NCI-H1048 (cell line): ENCODE data around the gene PNLDC1.

Source experiments
- DNase-seq: peaks from one replicate; lab custom pipeline; 2025; lab: John Stamatoyannopoulos, UW

Gene PNLDC1

DNA sequence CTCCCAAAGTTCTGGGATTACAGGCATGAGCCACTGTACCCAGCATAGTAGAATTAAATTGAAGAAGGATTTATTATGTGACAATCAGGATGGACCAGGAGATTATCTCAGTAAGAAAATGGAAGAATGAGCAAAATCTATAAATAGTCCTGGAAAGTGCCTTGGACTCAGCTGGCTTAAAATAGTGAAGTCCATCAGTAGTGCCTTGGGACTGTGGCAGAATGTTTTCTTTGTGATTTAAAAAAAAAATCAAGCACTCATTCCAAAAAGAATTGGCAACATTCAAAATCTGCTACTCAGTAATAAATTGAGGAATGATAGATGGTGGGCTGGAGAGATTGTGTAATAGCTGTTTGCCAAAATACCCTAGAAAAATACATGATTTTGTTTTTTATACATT is 53.7 kb downstream of the PNLDC1 start:
- DNase-seq = no peak

DNA sequence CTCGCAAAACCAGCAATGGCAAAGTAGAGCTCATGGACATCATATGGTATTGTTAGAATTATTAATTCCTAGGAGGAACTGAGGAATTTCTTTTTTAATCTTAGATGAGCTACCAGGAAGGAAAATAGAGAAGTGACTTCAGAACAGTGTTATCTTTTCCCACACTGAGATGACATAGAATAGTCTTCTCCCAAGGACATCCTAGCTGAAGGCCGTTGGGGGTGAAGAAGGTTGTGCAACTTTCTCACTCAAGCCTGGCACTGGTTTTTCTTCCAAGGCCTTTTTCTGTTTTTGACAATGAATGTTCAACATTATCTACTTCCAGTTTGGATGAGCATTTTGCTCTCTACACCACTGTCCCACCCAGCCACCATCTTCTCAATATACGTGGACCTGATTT is 54.9 kb downstream of the PNLDC1 start:
- no peak for DNase-seq

DNA sequence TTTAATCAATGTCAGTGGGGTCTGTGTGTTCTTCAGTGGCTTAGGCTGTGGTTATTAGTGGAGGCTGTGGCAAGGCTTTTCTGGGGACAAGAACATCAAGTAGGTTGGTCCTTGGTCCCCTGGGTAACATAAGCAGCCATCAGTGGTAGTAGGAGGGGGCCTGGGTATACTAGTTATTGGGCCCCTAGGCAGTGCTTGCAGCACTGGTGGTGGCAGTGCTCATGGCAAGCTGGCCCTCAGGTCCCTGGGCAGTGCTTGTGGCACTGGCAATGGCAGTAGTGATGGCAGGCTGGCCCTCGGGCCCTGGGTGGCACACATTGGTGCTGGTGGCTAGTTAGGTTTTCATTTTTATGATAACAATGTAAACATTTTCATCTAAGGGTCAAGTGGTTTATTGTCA is 58.2 kb downstream of the PNLDC1 start:
- DNase-seq = no peak

DNA sequence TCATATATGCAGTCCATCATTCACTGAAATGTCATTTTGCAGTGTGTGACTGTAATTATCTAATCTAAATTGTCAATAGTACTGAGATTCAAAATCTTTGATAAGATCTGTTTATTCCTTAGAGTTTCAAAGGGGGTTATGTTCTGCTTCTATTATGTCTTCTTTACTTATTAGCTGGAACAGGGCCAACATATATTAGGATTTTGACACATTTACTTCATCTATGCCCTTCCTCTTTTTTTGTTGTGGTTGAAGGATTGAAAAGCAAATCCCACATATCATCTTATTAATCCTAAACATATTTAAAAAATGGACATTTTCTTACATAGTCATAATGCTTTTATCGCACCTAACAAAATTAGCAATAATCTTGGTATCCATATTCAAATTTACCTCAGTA is 60.4 kb downstream of the PNLDC1 start:
- no peak for DNase-seq

DNA sequence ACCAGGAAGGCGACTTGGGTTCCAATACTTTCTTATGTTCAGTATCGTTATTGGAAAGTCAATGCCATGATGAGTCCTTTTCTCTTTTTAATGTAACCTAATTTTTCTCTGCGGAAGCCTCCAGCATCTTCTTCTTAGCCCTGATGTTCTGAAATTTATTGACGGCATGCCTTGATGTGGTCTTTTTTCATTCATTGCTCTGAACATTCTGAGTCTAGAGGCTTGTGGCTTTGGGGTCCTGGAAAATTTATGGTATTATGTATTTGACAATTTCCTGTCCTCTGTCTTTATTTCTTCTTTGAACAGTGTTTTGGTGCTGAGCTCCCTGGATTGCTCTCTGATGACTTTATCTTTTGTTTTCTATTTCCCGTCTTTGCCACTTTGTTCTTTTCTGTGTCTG is 62.0 kb downstream of the PNLDC1 start:
- DNase-seq = no peak

DNA sequence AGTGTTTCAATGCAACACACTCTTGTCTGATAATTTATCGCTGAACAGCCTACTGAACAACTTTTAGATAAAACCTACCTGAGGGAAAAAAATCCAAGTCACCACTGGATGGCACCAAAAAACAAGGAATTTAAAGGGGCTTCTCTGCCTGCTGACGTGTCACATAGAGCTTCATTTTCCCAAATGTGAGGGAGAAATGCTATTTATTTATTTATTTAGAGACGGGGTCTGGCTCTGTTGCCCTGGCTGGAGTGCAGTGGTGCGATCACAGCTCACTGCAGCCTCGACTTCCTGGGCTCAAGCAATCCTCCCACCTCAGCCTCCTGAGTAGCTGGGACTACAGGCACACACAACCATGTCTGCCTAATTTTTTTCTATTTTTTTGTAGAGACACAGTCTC is 63.3 kb downstream of the PNLDC1 start:
- peak; percentile 23 for DNase-seq

DNA sequence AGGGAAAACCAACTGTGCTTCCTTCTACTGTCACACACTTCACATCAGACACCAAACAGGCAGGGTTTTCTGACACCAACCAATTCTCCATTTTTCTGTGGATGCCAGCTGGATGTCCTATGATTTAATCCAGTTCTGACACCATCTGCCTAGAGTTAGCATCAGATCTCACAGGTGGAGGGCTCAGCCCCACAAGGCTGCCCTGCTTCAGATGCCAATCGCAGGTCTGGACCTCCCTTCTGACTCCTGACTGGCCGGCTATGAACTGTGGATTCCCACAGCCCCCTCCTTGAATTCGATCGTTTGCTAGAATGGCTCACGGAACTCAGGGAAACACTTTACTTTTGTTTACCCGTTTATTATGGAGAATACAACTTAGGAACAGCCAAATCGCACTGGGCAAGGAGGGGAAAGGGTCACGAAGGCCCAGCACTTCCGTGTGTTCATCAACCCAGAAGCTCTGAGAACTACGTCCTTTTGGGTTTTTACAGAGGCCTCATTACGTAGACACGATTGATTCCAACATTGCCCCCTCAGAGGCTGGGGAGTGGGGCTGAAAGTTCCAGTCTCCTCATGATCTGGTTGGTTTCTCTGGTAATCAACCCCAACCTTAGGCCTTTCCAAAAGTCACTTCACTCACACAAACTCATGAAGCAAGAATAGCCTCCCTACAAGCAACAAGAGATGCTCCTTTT is 65.3 kb downstream of the PNLDC1 start:
- no peak for DNase-seq

DNA sequence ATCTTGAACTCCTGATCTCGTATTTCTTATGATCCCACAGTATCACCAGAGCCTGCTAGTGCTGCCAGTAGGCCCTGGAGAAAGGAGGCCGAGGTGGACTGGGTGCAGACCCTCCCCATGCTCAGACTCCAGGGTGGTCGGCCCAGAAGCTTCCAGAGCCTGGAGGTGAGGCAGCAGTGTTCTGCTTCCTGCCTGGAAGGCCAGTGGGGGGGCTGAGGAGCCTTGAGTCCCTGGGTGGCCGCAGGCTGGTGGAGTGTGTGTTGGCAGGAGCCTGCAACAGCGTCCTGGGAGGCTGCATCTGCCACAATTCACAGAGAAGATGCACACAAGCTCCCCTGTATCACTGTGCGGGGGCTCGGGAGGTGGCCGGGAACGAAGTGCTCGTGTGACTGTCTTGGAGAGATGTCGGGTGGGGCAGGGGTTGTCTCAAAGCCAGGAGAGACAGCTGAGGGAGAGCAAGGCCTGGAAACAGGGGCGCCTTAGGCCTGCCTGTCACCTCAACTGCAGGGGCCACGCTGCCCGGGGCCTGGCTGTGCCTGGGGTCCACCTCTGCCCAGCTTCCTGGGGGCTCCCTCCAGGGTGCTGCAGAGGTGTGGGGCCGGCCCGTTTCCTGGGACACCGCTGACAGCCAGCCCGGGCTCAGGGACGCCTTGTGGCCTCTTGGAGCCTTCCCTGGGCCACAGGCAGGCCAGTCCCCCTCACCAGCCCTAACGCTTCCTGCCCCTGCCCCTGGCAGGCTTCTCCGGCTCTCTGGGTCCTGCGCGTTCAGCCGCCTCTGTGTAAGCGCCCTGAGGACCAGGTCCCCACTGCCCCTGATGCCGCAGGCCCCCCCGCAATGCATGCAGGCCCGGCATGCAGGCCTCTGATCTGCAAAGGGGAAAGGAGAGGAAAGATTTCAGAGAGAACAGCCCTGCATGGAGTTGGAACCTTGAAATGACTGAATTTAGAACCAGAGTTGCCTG is 66.5 kb downstream of the PNLDC1 start:
- no peak for DNase-seq
